CD4-positive, alpha-beta T cell treated with Interleukin-15 for 1 hour (primary cell): Measurements from ENCODE around the gene NTN3.
A peak's percentile ranks its signal among the peaks of the same experiment; 100 is the strongest.

Source experiments
- DNase-seq: peaks from one replicate; pipeline ENCODE4 v3.0.0-alpha.2; 2020

NTN3 gene

GRCh38 chr16:2497695-2498484 is 26.8 kb downstream of the NTN3 start:
- no peak for DNase-seq

- no peak for DNase-seq
Observed at GRCh38 chr16:2498531-2499253, 27.6 kb downstream of the NTN3 start.

- no peak for DNase-seq
Observed at GRCh38 chr16:2499454-2499853, 28.4 kb downstream of the NTN3 start.

GRCh38 chr16:2499890-2500429 is 28.9 kb downstream of the NTN3 start:
- DNase-seq, result no peak

GRCh38 chr16:2500430-2500917 is 29.4 kb downstream of the NTN3 start:
- DNase-seq, result no peak

GRCh38 chr16:2500918-2501750 is 30.0 kb downstream of the NTN3 start:
- peak; percentile 76 for DNase-seq

GRCh38 chr16:2501946-2502895 is 31.1 kb downstream of the NTN3 start:
- DNase-seq, result no peak

- DNase-seq, result no peak
Observed at GRCh38 chr16:2505695-2506094, 34.6 kb downstream of the NTN3 start.

GRCh38 chr16:2507052-2507659 is 36.1 kb downstream of the NTN3 start:
- DNase-seq, result peak; percentile 70

- DNase-seq, result peak; percentile 60
Observed at GRCh38 chr16:2507665-2508064, 36.6 kb downstream of the NTN3 start.

- DNase-seq, result no peak
Observed at GRCh38 chr16:2508722-2509400, 37.8 kb downstream of the NTN3 start.

- DNase-seq, result no peak
Observed at GRCh38 chr16:2511128-2511800, 40.2 kb downstream of the NTN3 start.

- DNase-seq, result no peak
Observed at GRCh38 chr16:2511996-2512734, 41.1 kb downstream of the NTN3 start.

GRCh38 chr16:2512735-2513404 is 41.8 kb downstream of the NTN3 start:
- DNase-seq, result peak; percentile 36

- DNase-seq, result peak; percentile 94
Observed at GRCh38 chr16:2513405-2514332, 42.6 kb downstream of the NTN3 start, which contains the start of gene ATP6V0C. TSS of gene ATP6V0C (plus strand) at chr16:2513952. CDS start at chr16:2514104, 152 bp downstream.

GRCh38 chr16:2514333-2515179 is 43.5 kb downstream of the NTN3 start:
- peak; percentile 53 for DNase-seq
